ENCODE results near the gene PDK2. TPM values are rescaled to one million over a fixed set of nuclear protein-coding genes. Genes with fewer than 3 reads are reported as not detected.

Gene PDK2
- total and polyA plus RNA-seq, 2 of the 4 experiments (the other 2 are of a cell fraction), result 26.7 to 104 TPM

- H3K23ac ChIP-seq (ENCODE audit: low read depth, low read length), result no peak overlapping the region
- intact Hi-C loops (cut with micrococcal nuclease) (no loop called here), in situ Hi-C loops (cut with MboI; ENCODE audit: low sequenced_read_pairs) (no loop called here), dilution Hi-C loops (cut with HindIII; ENCODE audit: low sequenced_read_pairs, unreplicated experiment) (no loop called here)
- no peak overlapping the region for H2BK15ac ChIP-seq (ENCODE audit: low read depth, low read length)
- H3K14ac ChIP-seq (replicated peaks; ENCODE audit: low read depth, low read length), result no peak overlapping the region
- H3K4me1 ChIP-seq (ENCODE audit: control insufficient read depth, insufficient read depth, low read length), result no peaks in the 10 kb centered on the region
- no peak overlapping the region for H3K18ac ChIP-seq (ENCODE audit: low read depth, low read length)
- no peak overlapping the region for H2AK5ac ChIP-seq (ENCODE audit: low read depth, low read length)
- H2BK5ac ChIP-seq (ENCODE audit: low read depth, low read length, poor library complexity, severe bottlenecking), result no peak overlapping the region
- ChIA-PET POLR2A (ENCODE audit: unreplicated experiment) (no interaction called here), CTCF (no interaction called here)
- H4K8ac ChIP-seq (ENCODE audit: low read depth in 2 of 2, low read length in 2 of 2), result no peak overlapping the region
- H3K27me3 ChIP-seq (ENCODE audit: control insufficient read depth, insufficient read depth, low read length), result no peaks in the 10 kb centered on the region
- no peak overlapping the region for H2AFZ ChIP-seq (replicated peaks; ENCODE audit: low read length, poor library complexity)
- no peak overlapping the region for H4K5ac ChIP-seq (ENCODE audit: low read depth, low read length)
- WGBS, 2 experiments (ENCODE audit: extremely low coverage in 2 of 2, insufficient read length in 1 of 2), result 100% methylated on average over 1 of the region's 1 CpG; no CpG with 5 or more reads in 1 of the 2 experiments
- no peak for ATAC-seq (ENCODE audit: low read depth)
- H3K4ac ChIP-seq (ENCODE audit: low read depth, low read length), result no peak overlapping the region
- H3K27ac ChIP-seq (ENCODE audit: insufficient read depth, low read length), result no peak overlapping the region
- no peak overlapping the region for H4K91ac ChIP-seq (ENCODE audit: insufficient read depth, low read depth, low read length)
- H3K36me3 ChIP-seq (ENCODE audit: control insufficient read depth, insufficient read depth, low read length), result peaks cover 65% of the 10 kb centered on the region
- no peak overlapping the region for H3K4me2 ChIP-seq (ENCODE audit: low read depth, low read length)
- BruUV-seq (replicated peaks), result no TSS peak
- no peaks in the 10 kb centered on the region for H3K9me3 ChIP-seq (ENCODE audit: control insufficient read depth, insufficient read depth, low read length)
- H3K9me1 ChIP-seq (ENCODE audit: insufficient read depth, low read length), result peaks cover 14% of the 10 kb centered on the region
- TF ChIP-seq CHD1 (IDR thresholded peaks at IDR 0.05; ENCODE audit: low read depth, low read length) (no peak), RAD21 (IDR thresholded peaks at IDR 0.05; ENCODE audit: low read length) (no peak), POLR2A (IDR thresholded peaks at IDR 0.05; ENCODE audit: low read depth, low read length) (no peak), FOS (IDR thresholded peaks at IDR 0.05; ENCODE audit: low read depth, low read length) (no peak), USF2 (IDR thresholded peaks at IDR 0.05; ENCODE audit: low read depth, low read length) (no peak), ELK1 (IDR thresholded peaks at IDR 0.05; ENCODE audit: borderline replicate concordance, low read depth, low read length) (no peak), RFX5 (IDR thresholded peaks at IDR 0.05; ENCODE audit: low read depth, low read length) (no peak), MAZ (IDR thresholded peaks at IDR 0.05; ENCODE audit: borderline replicate concordance, low read depth, low read length) (no peak), SMC3 (IDR thresholded peaks at IDR 0.05; ENCODE audit: low read depth, low read length) (no peak), MAFK (IDR thresholded peaks at IDR 0.05; ENCODE audit: low read depth, low read length) (no peak), CTCF (conservative IDR thresholded peaks at IDR 0.05; ENCODE audit: low read depth, low read length) (no peak), NFE2L2 (IDR thresholded peaks at IDR 0.05; ENCODE audit: low read depth, low read length) (no peak), MXI1 (IDR thresholded peaks at IDR 0.05; ENCODE audit: borderline replicate concordance, low read depth, low read length) (no peak), RCOR1 (IDR thresholded peaks at IDR 0.05; ENCODE audit: insufficient replicate concordance, low read length) (no peak), CEBPB (IDR thresholded peaks at IDR 0.05; ENCODE audit: low read depth, low read length) (no peak), BHLHE40 (IDR thresholded peaks at IDR 0.05; ENCODE audit: low read depth, low read length) (no peak)
- H2BK120ac ChIP-seq (ENCODE audit: low read depth, low read length), result no peak overlapping the region
- H2BK20ac ChIP-seq (ENCODE audit: low read depth, low read length), result no peak overlapping the region
- no peak overlapping the region for H2AK9ac ChIP-seq (replicated peaks; ENCODE audit: low read depth, low read length, poor library complexity)
- no peak overlapping the region for H3K9ac ChIP-seq (ENCODE audit: low read depth, low read length)
- H3K56ac ChIP-seq (ENCODE audit: extremely low read depth, insufficient read depth, low read length), result no peak overlapping the region
- DNase-seq, result no peak
- H3K79me1 ChIP-seq (ENCODE audit: low read depth in 1 of 2, low read length in 2 of 2), result peaks cover 24 to 64% of the 10 kb centered on the region in 2 experiments
- H4K20me1 ChIP-seq (ENCODE audit: insufficient read depth, low read length), result no peaks in the 10 kb centered on the region; the same call in 1 of the 2 replicates
- no peak overlapping the region for H3K4me3 ChIP-seq (ENCODE audit: insufficient read depth, low read depth, low read length)
Observed at GRCh38 chr17:50072925-50073324, 22.2 kb upstream of the PDK2 start.
